Astrocyte (in vitro differentiated cells and primary cell): ENCODE measurements around the gene EDRF1.

ENCODE experiments used
- CTCF ChIP-seq: IDR thresholded peaks from 2 replicates; pipeline ENCODE4 v1.5.1; 2011; ENCODE audit warnings: low read depth, mild to moderate bottlenecking, inconsistent platforms, low read length, moderate library complexity; ENCODE audit not compliant: insufficient read depth
- EZH2 ChIP-seq: IDR thresholded peaks from 2 replicates; pipeline ENCODE4 v1.6.1; 2012; ENCODE audit warnings: mild to moderate bottlenecking, low read length, inconsistent platforms; ENCODE audit not compliant: insufficient read depth

GRCh38 chr10:125801574-125801973 is 82.1 kb downstream of the EDRF1 start:
- TF ChIP-seq CTCF (no peak), EZH2 (no peak)
